Nephron (organoid): ENCODE measurements around the gene KIF3B.
A peak's percentile ranks its signal among the peaks of the same experiment; 100 is the strongest.

Experiments used
- H3K27ac Mint-ChIP-seq, 3 experiments: 2 replicates each; pipeline ENCODE4 v1.8.0; 2020; ENCODE audit warnings: mixed read lengths in 3 of 3, mild to moderate bottlenecking in 2 of 3, moderate library complexity in 1 of 3
- H3K27me3 Mint-ChIP-seq: 2 replicates; pipeline ENCODE4 v1.8.0; 2021; ENCODE audit warnings: low read depth, mild to moderate bottlenecking, moderate library complexity, mixed read lengths
- H3K36me3 Mint-ChIP-seq: 2 replicates; pipeline ENCODE4 v1.8.0; 2020; ENCODE audit warnings: low read depth, mixed read lengths
- H3K4me1 Mint-ChIP-seq: 2 replicates; pipeline ENCODE4 v1.8.0; 2020; ENCODE audit warnings: mixed read lengths
- H3K4me3 Mint-ChIP-seq, 3 experiments: 2 replicates each; pipeline ENCODE4 v1.8.0; 2020; ENCODE audit warnings: mild to moderate bottlenecking in 3 of 3, mixed read lengths in 3 of 3, moderate library complexity in 2 of 3
- H3K9me3 Mint-ChIP-seq: 2 replicates; pipeline ENCODE4 v1.8.0; 2020; ENCODE audit warnings: mixed read lengths
- TF ChIP-seq, protein P1 (sequence below), 3 experiments: fragments of 200-600 bp; sonication (generic); IDR thresholded peaks; one replicate each; pipeline ENCODE4 v1.5.0; 2021; ENCODE audit warnings: antibody characterized with exemption in 3 of 3; ENCODE audit not compliant: unreplicated experiment in 3 of 3

The KIF3B gene

GRCh38 chr20:32277361-32278198 is at the start of gene KIF3B:
Gene KIF3B (plus strand): TSS chr20:32277651. CDS start chr20:32309778, 32,127 bp downstream.
- Mint-ChIP-seq H3K27me3 (no peaks in the 10 kb centered on the region), H3K36me3 (peaks cover 5% of the 10 kb centered on the region), H3K4me1 (peaks cover 18% of the 10 kb centered on the region), H3K9me3 (no peaks in the 10 kb centered on the region), H3K27ac (peak within 1 kb of the TSS; percentile 30 to 79 (median 38)), H3K4me3 (peak within 1 kb of the TSS; percentile 87 to 91 (median 91))
- TF ChIP-seq, protein P1, sequence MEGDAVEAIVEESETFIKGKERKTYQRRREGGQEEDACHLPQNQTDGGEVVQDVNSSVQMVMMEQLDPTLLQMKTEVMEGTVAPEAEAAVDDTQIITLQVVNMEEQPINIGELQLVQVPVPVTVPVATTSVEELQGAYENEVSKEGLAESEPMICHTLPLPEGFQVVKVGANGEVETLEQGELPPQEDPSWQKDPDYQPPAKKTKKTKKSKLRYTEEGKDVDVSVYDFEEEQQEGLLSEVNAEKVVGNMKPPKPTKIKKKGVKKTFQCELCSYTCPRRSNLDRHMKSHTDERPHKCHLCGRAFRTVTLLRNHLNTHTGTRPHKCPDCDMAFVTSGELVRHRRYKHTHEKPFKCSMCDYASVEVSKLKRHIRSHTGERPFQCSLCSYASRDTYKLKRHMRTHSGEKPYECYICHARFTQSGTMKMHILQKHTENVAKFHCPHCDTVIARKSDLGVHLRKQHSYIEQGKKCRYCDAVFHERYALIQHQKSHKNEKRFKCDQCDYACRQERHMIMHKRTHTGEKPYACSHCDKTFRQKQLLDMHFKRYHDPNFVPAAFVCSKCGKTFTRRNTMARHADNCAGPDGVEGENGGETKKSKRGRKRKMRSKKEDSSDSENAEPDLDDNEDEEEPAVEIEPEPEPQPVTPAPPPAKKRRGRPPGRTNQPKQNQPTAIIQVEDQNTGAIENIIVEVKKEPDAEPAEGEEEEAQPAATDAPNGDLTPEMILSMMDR (IDR thresholded peaks at IDR 0.05; ENCODE audit: unreplicated experiment in 3 of 3) = no peak

DNA sequence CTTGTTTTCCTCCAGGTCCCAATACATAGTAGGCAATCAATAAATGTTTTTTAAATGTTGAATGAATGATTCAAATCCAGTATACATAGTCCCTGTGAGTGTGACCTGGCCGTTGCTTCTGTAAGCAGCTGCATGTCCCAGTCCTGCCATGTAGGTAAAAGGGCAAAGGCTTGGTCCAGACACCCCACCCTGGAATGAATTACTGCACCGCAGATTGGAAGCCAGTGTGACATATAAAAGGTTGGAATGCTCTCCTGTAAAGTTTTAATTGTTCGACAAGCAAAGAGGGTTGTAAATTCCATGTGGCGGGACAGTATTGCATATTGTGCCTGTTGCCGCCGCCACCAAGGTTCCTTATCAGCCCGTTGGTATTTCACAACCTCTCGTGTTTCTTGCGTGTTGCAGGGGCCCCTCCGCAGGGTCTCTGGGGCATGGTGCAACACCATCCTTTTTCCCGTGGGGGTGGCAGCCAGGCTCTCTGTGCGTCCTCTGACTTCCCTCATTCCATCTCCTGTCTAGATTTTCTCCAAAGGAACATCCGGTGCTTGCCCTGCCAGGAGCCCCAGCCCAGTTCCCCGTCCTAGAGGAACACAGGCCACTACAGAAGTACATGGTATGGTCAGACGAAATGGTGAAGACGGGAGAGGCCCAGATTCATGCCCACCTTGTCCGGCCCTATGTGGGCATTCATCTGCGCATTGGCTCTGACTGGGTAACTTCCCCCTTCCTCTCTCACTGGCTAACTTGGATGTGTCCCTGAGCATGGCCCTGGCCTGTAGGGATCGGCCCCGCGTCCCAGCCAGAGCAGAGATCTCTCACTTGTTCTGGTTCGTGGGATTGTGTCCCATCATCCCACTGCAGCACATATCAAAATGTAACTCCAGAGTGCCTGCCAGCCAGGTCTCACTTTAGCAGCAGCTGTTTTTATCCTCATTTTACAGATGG is 49.4 kb upstream of the KIF3B start:
- TF ChIP-seq, protein P1 (IDR thresholded peaks at IDR 0.05; ENCODE audit: unreplicated experiment in 3 of 3) = no peak
- Mint-ChIP-seq H3K9me3 (no peaks in the 10 kb centered on the region), H3K4me3 (no peak overlapping the region), H3K27ac (no peak overlapping the region), H3K4me1 (peaks cover 6% of the 10 kb centered on the region), H3K36me3 (peaks cover 54% of the 10 kb centered on the region), H3K27me3 (no peaks in the 10 kb centered on the region)

- TF ChIP-seq, protein P1 (IDR thresholded peaks at IDR 0.05; ENCODE audit: unreplicated experiment in 3 of 3) = no peak
- Mint-ChIP-seq H3K4me1 (peaks cover 6% of the 10 kb centered on the region), H3K9me3 (no peaks in the 10 kb centered on the region)
These were observed 48.2 kb upstream of the KIF3B start for GRCh38 chr20:32229251-32229747.

DNA sequence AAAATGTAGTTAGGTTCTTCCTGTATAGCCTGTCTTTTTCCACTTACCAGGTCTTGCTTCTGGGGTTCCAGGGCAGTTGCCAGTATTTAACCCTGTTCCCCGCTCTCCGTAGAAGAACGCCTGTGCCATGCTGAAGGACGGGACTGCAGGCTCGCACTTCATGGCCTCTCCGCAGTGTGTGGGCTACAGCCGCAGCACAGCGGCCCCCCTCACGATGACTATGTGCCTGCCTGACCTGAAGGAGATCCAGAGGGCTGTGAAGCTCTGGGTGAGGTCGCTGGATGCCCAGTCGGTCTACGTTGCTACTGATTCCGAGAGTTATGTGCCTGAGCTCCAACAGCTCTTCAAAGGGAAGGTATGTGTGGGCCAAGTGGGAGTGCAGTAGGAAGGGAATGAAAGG is 46.7 kb upstream of the KIF3B start:
- H3K27ac Mint-ChIP-seq = peak overlapping the region in 1 of 3 experiments; percentile 93
- TF ChIP-seq, protein P1 (IDR thresholded peaks at IDR 0.05; ENCODE audit: unreplicated experiment in 3 of 3) = no peak
- peaks cover 6% of the 10 kb centered on the region for H3K4me1 Mint-ChIP-seq
- no peaks in the 10 kb centered on the region for H3K27me3 Mint-ChIP-seq
- no peak overlapping the region for H3K4me3 Mint-ChIP-seq
- peaks cover 68% of the 10 kb centered on the region for H3K36me3 Mint-ChIP-seq
- H3K9me3 Mint-ChIP-seq = no peaks in the 10 kb centered on the region

More at GRCh38 chr20:32229251-32229747, 48.2 kb upstream of the KIF3B start:
- Mint-ChIP-seq H3K36me3 (peaks cover 59% of the 10 kb centered on the region), H3K4me3 (no peak overlapping the region), H3K27me3 (no peaks in the 10 kb centered on the region), H3K27ac (peak overlapping the region; percentile 5 to 60 (median 50))

DNA sequence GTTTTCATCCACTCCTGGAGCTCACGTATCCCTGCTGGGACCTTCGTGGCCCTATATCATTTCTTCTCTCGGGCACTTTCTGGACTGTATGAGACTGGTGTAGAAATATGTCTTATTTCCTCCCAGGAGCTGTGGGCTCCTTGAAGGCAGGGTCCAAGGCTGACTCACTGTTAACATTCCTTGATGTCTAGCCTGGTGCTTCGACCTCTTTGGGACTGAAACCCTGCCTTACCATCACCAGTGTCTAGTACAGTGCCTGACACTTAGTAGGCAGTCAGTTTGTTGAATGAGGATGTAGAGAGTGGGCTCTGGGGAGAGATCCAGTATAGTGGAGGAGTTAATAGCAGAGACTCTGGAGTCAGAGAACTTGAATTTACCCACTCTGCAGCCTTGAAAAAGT is 46.2 kb upstream of the KIF3B start:
- Mint-ChIP-seq H3K9me3 (no peaks in the 10 kb centered on the region), H3K27me3 (no peaks in the 10 kb centered on the region), H3K4me3 (no peak overlapping the region), H3K36me3 (peaks cover 69% of the 10 kb centered on the region), H3K27ac (peak overlapping the region; percentile 84 to 97 (median 93)), H3K4me1 (peaks cover 6% of the 10 kb centered on the region)
- TF ChIP-seq, protein P1 (IDR thresholded peaks at IDR 0.05; ENCODE audit: unreplicated experiment in 3 of 3) = no peak
